Activated CD4-positive, alpha-beta memory T cell treated with anti-CD3 and anti-CD28 coated beads, Interleukin-2, amount 10 ng/mL, durations not matched to agents 7 days and 5 days (primary cell): ENCODE data around the gene SOBP. TPM values are rescaled to one million over a fixed set of nuclear protein-coding genes. Genes with fewer than 3 reads are reported as not detected.

Experiments
- CTCF ChIA-PET: fragments of 350-600 bp; sonication (Branson Sonifier 250); formaldehyde crosslinking; loops from one replicate; lab custom pipeline; 2021; ENCODE audit warnings: antibody characterized with exemption, inconsistent platforms; lab: Charles Lee
- POLR2A ChIA-PET: fragments of 350-600 bp; sonication (Branson Sonifier 250); formaldehyde crosslinking; loops from one replicate; lab custom pipeline; 2021; ENCODE audit warnings: antibody characterized with exemption; lab: Charles Lee
- DNase-seq: peaks from one replicate; pipeline ENCODE4 v3.0.0-alpha.2; 2020
- H3K27ac Mint-ChIP-seq: one replicate; pipeline ENCODE4 v1.8.0; 2021; ENCODE audit warnings: mild to moderate bottlenecking, mixed read lengths
- H3K27me3 Mint-ChIP-seq: one replicate; pipeline ENCODE4 v1.8.0; 2021; ENCODE audit warnings: mixed read lengths
- H3K36me3 Mint-ChIP-seq: one replicate; pipeline ENCODE4 v1.8.0; 2021; ENCODE audit warnings: low read depth, mixed read lengths
- H3K4me1 Mint-ChIP-seq: one replicate; pipeline ENCODE4 v1.8.0; 2021; ENCODE audit warnings: mixed read lengths
- H3K4me3 Mint-ChIP-seq: one replicate; pipeline ENCODE4 v1.8.0; 2021; ENCODE audit warnings: mild to moderate bottlenecking, mixed read lengths
- H3K9me3 Mint-ChIP-seq: one replicate; pipeline ENCODE4 v1.8.0; 2021; ENCODE audit warnings: mixed read lengths
- total RNA-seq, 2 experiments: library from RNA; stranded (reverse); gene quantifications; one replicate each; pipeline ENCODE4 v1.2.3, GENCODE V29; 2021

The SOBP gene
- total RNA-seq, 2 experiments from 2014 or later = 0.33 to 0.38 TPM

- H3K4me3 Mint-ChIP-seq = no peak overlapping the region
- no peaks in the 10 kb centered on the region for H3K9me3 Mint-ChIP-seq
- ChIA-PET POLR2A (no interaction called here), CTCF (no interaction called here)
- H3K4me1 Mint-ChIP-seq = peaks cover 14% of the 10 kb centered on the region
- no peak overlapping the region for H3K27ac Mint-ChIP-seq
- H3K36me3 Mint-ChIP-seq = no peaks in the 10 kb centered on the region
- no peak for DNase-seq
- H3K27me3 Mint-ChIP-seq = peaks cover 34% of the 10 kb centered on the region
Observed at GRCh38 chr6:107663308-107663707, 173.4 kb downstream of the SOBP start.

GRCh38 chr6:107665382-107665781 lies 175.5 kb downstream of the SOBP start:
- Mint-ChIP-seq H3K36me3 (no peaks in the 10 kb centered on the region), H3K4me1 (peaks cover 18% of the 10 kb centered on the region), H3K4me3 (no peak overlapping the region), H3K27me3 (peaks cover 34% of the 10 kb centered on the region), H3K27ac (no peak overlapping the region), H3K9me3 (no peaks in the 10 kb centered on the region)
- no peak for DNase-seq
- CTCF ChIA-PET = interaction anchor here (0.8 to 1.9 kb wide), 3 partner anchors 9 to 39 kb away, joined by 4 to 5 read pairs (median 5); no protein-coding TSS in a partner anchor
- POLR2A ChIA-PET = no interaction called here

- ChIA-PET POLR2A (no interaction called here), CTCF (interaction anchor here (0.8 to 1.9 kb wide), 3 partner anchors 8 to 38 kb away, joined by 4 to 5 read pairs (median 5); no protein-coding TSS in a partner anchor)
- Mint-ChIP-seq H3K36me3 (no peaks in the 10 kb centered on the region), H3K4me1 (peaks cover 26% of the 10 kb centered on the region), H3K27ac (no peak overlapping the region), H3K4me3 (no peak overlapping the region), H3K27me3 (peaks cover 34% of the 10 kb centered on the region), H3K9me3 (no peaks in the 10 kb centered on the region)
- no peak for DNase-seq
Observed at GRCh38 chr6:107666084-107666980, 176.4 kb downstream of the SOBP start.

- ChIA-PET CTCF (no interaction called here), POLR2A (no interaction called here)
- Mint-ChIP-seq H3K36me3 (no peaks in the 10 kb centered on the region), H3K27ac (no peak overlapping the region), H3K4me3 (no peak overlapping the region), H3K9me3 (no peaks in the 10 kb centered on the region), H3K4me1 (peaks cover 31% of the 10 kb centered on the region), H3K27me3 (peaks cover 33% of the 10 kb centered on the region)
- no peak for DNase-seq
Observed at GRCh38 chr6:107666981-107667601, 177.2 kb downstream of the SOBP start.

GRCh38 chr6:107667790-107668189 lies 177.9 kb downstream of the SOBP start:
- Mint-ChIP-seq H3K27me3 (peaks cover 27% of the 10 kb centered on the region), H3K9me3 (no peaks in the 10 kb centered on the region), H3K4me1 (peaks cover 31% of the 10 kb centered on the region), H3K27ac (no peak overlapping the region), H3K36me3 (no peaks in the 10 kb centered on the region), H3K4me3 (no peak overlapping the region)
- no peak for DNase-seq
- ChIA-PET POLR2A (no interaction called here), CTCF (no interaction called here)

- peak; percentile 61 for DNase-seq
- CTCF ChIA-PET = interaction anchor here (1.0 to 1.6 kb wide), 2 partner anchors 198 to 350 kb away, joined by 3 to 4 read pairs; no protein-coding TSS in a partner anchor
- Mint-ChIP-seq H3K9me3 (no peaks in the 10 kb centered on the region), H3K36me3 (no peaks in the 10 kb centered on the region), H3K4me1 (peaks cover 31% of the 10 kb centered on the region), H3K27ac (no peak overlapping the region), H3K4me3 (no peak overlapping the region), H3K27me3 (peaks cover 24% of the 10 kb centered on the region)
- POLR2A ChIA-PET = interaction anchor here (0.9 to 3.0 kb wide), 2 partner anchors 11 to 209 kb away, joined by 4 to 16 read pairs; partner anchors contain the start of gene PDSS2
Observed at GRCh38 chr6:107668743-107669474, 179.0 kb downstream of the SOBP start.

GRCh38 chr6:107670792-107671199 lies 180.9 kb downstream of the SOBP start:
- CTCF ChIA-PET = interaction anchor here (1.1 to 7.5 kb wide), 4 partner anchors 177 to 353 kb away, joined by 5 to 73 read pairs (median 6); partner anchors contain the start of gene PDSS2
- H3K36me3 Mint-ChIP-seq = no peaks in the 10 kb centered on the region
- peaks cover 36% of the 10 kb centered on the region for H3K4me1 Mint-ChIP-seq
- H3K27ac Mint-ChIP-seq = no peak overlapping the region
- peak; percentile 43 for DNase-seq
- no peaks in the 10 kb centered on the region for H3K9me3 Mint-ChIP-seq
- H3K27me3 Mint-ChIP-seq = peaks cover 8% of the 10 kb centered on the region
- POLR2A ChIA-PET = interaction anchor here (1.5 to 3.0 kb wide), 2 partner anchors 12 to 386 kb away, joined by 4 to 16 read pairs; no protein-coding TSS in a partner anchor
- no peak overlapping the region for H3K4me3 Mint-ChIP-seq

GRCh38 chr6:107673076-107673494 lies 183.2 kb downstream of the SOBP start:
- Mint-ChIP-seq H3K9me3 (no peaks in the 10 kb centered on the region), H3K4me3 (no peak overlapping the region), H3K36me3 (no peaks in the 10 kb centered on the region), H3K27ac (no peak overlapping the region), H3K4me1 (peaks cover 36% of the 10 kb centered on the region), H3K27me3 (no peaks in the 10 kb centered on the region)
- ChIA-PET POLR2A (no interaction called here), CTCF (interaction anchor here (0.9 to 7.5 kb wide), 7 partner anchors 13 to 540 kb away, joined by 3 to 73 read pairs (median 7); no protein-coding TSS in a partner anchor)
- no peak for DNase-seq

GRCh38 chr6:107674995-107675738 lies 185.2 kb downstream of the SOBP start:
- POLR2A ChIA-PET = interaction anchor here (0.7 to 1.5 kb wide), 2 partner anchors 192 to 216 kb away, joined by 3 to 4 read pairs; partner anchors contain the start of gene PDSS2

GRCh38 chr6:107676042-107676441 lies 186.1 kb downstream of the SOBP start:
- Mint-ChIP-seq H3K27ac (no peak overlapping the region), H3K36me3 (no peaks in the 10 kb centered on the region), H3K4me3 (no peak overlapping the region), H3K4me1 (peaks cover 15% of the 10 kb centered on the region), H3K27me3 (peaks cover 2% of the 10 kb centered on the region), H3K9me3 (no peaks in the 10 kb centered on the region)
- no peak for DNase-seq
- ChIA-PET POLR2A (interaction anchor here (1.5 kb wide), 1 partner anchor 191 kb away, joined by 3 read pairs; no protein-coding TSS in a partner anchor), CTCF (interaction anchor here (0.8 to 7.5 kb wide), 7 partner anchors 9 to 370 kb away, joined by 3 to 73 read pairs (median 6); no protein-coding TSS in a partner anchor)

More at GRCh38 chr6:107674995-107675738, 185.2 kb downstream of the SOBP start:
- peak; percentile 89 for DNase-seq
- Mint-ChIP-seq H3K36me3 (no peaks in the 10 kb centered on the region), H3K27me3 (peaks cover 2% of the 10 kb centered on the region), H3K27ac (peak overlapping the region; percentile 50), H3K9me3 (no peaks in the 10 kb centered on the region), H3K4me3 (no peak overlapping the region), H3K4me1 (peaks cover 21% of the 10 kb centered on the region)
- CTCF ChIA-PET = interaction anchor here (0.7 to 7.5 kb wide), 18 partner anchors 10 to 496 kb away, joined by 3 to 73 read pairs (median 4); no protein-coding TSS in a partner anchor

- no peak for DNase-seq
- Mint-ChIP-seq H3K4me3 (no peak overlapping the region), H3K36me3 (no peaks in the 10 kb centered on the region), H3K27ac (no peak overlapping the region), H3K9me3 (peaks cover under 1% of the 10 kb centered on the region), H3K4me1 (peaks cover 7% of the 10 kb centered on the region), H3K27me3 (peaks cover 3% of the 10 kb centered on the region)
- POLR2A ChIA-PET = no interaction called here
- CTCF ChIA-PET = no interaction called here
Observed at GRCh38 chr6:107677399-107677798, 187.5 kb downstream of the SOBP start.
